WI38 (cell line): ENCODE data around the gene GLOD4.

Experiments
- H3K4me3 ChIP-seq: 2 replicates; pipeline ENCODE4 v1.5.1; 2011; ENCODE audit warnings: low read depth, mild to moderate bottlenecking, control low read depth, low read length
- CTCF ChIP-seq: IDR thresholded peaks from 2 replicates; pipeline ENCODE4 v1.5.1; 2012; ENCODE audit warnings: low read depth, mild to moderate bottlenecking, control low read depth, low read length

GLOD4 gene

GRCh38 chr17:718075-718474, 64.0 kb downstream of the GLOD4 start:
- H3K4me3 ChIP-seq: no peak overlapping the region
- TF ChIP-seq CTCF: no peak
